ENCODE measurements around the gene SFTA2. TPM values are rescaled to one million over a fixed set of nuclear protein-coding genes. Genes with fewer than 3 reads are reported as not detected.

The SFTA2 gene
- total RNA-seq, 4 donors from 2014 or later, result not detected

DNA sequence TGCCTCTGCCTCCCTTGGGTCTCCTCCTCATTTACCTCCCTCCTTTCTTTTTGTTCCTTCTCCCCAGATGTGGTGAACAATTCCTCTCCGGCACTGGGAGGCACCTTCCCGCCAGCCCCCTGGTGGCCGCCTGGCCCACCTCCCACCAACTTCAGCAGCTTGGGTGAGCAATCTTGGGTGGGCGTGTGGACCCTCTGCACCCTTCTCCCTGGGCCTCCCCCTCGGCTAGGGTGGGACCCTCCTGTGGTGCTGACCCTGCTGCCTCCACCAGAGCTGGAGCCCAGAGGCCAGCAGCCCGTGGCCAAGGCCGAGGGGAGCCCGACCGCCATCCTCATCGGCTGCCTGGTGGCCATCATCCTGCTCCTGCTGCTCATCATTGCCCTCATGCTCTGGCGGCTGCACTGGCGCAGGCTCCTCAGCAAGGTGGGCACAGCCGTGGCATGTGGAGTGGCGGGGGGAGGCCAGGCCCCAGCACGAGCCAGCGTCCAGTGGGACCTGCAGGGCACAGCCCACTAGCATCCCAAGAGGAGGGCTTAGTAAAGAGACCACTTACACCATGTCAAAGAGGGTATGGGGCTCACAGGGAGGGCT is 38.9 kb downstream of the SFTA2 start:
- Histone ChIP-seq H3K9me3 (no peaks in the 10 kb centered on the region), H3K36me3 (peaks cover 93% of the 10 kb centered on the region), H3K4me1 (peaks cover 31% of the 10 kb centered on the region), H3K27me3 (no peaks in the 10 kb centered on the region), H3K27ac (no peak overlapping the region), H3K4me3 (no peak overlapping the region)
- WGBS, result 85% methylated on average over 10 of the region's 16 CpGs
- DNase-seq (ENCODE audit: low spot score in 2 of 2), result peak in 1 of 2 donors; percentile 55
- TF ChIP-seq POLR2AphosphoS5 (IDR thresholded peaks at IDR 0.05) (no peak), POLR2A (IDR thresholded peaks at IDR 0.05) (no peak), CTCF (IDR thresholded peaks at IDR 0.05) (no peak), EP300 (IDR thresholded peaks at IDR 0.05) (no peak)

DNA sequence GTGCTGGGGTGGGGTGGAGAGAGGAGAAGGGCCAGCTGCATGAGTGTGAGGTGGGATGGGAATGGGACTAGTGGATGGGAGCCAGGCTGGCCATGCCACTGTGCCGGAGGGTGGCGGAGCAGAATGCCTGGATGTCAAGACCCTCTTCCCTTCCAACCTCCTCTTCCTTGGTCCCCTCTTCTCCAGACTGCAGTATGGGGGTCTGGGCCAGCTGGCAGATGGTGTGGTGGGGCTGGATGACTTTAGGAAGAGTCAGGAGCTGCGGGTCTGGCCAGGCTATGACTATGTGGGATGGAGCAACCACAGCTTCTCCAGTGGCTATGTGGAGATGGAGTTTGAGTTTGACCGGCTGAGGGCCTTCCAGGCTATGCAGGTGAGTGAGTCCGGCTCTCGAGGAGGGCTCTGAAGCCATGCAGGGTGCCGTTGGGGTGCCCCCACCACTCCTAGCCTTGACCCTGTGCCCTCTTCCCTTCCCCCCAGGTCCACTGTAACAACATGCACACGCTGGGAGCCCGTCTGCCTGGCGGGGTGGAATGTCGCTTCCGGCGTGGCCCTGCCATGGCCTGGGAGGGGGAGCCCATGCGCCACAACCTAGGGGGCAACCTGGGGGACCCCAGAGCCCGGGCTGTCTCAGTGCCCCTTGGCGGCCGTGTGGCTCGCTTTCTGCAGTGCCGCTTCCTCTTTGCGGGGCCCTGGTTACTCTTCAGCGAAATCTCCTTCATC is 40.0 kb downstream of the SFTA2 start:
- TF ChIP-seq POLR2A (IDR thresholded peaks at IDR 0.05) (no peak), CTCF (IDR thresholded peaks at IDR 0.05) (no peak), EP300 (IDR thresholded peaks at IDR 0.05) (no peak)
- 85% methylated on average over 13 of the region's 21 CpGs for WGBS
- peaks cover 82% of the 10 kb centered on the region for H3K36me3 ChIP-seq

DNA sequence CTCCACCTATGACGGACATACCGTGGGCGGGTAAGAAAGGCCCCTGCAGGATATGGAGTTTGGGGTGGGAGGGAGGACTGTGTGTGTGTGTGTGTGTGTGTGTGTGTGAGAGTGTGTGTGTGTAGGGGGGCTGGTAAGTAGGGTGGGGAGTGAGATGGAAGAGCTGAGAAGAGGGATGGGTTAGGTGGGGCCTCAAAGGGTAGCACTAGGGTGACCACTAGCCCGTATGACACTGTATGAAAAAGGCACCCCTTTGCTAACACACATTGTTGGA is 40.6 kb downstream of the SFTA2 start:
- Histone ChIP-seq H3K27me3 (no peaks in the 10 kb centered on the region), H3K4me1 (peaks cover 43% of the 10 kb centered on the region), H3K9me3 (no peaks in the 10 kb centered on the region), H3K4me3 (no peak overlapping the region), H3K36me3 (peaks cover 76% of the 10 kb centered on the region), H3K27ac (no peak overlapping the region)
- TF ChIP-seq CTCF (IDR thresholded peaks at IDR 0.05) (no peak), POLR2A (IDR thresholded peaks at IDR 0.05) (no peak), EP300 (IDR thresholded peaks at IDR 0.05) (no peak), POLR2AphosphoS5 (IDR thresholded peaks at IDR 0.05) (no peak)
- no peak for DNase-seq (ENCODE audit: low spot score in 2 of 2)
- WGBS, result 85% methylated on average over 4 of the region's 4 CpGs

More for the DNA sequence above, 40.0 kb downstream of the SFTA2 start:
- Histone ChIP-seq H3K27ac (no peak overlapping the region), H3K27me3 (no peaks in the 10 kb centered on the region), H3K4me3 (no peak overlapping the region), H3K4me1 (peaks cover 37% of the 10 kb centered on the region), H3K9me3 (no peaks in the 10 kb centered on the region)
- peak in 1 of 2 donors; percentile 53 for DNase-seq (ENCODE audit: low spot score in 2 of 2)

GRCh38 chr6:30890646-30891449 is 41.1 kb downstream of the SFTA2 start:
- Histone ChIP-seq H3K27me3 (no peaks in the 10 kb centered on the region), H3K4me1 (peaks cover 48% of the 10 kb centered on the region), H3K27ac (no peak overlapping the region), H3K9me3 (no peaks in the 10 kb centered on the region), H3K36me3 (peaks cover 71% of the 10 kb centered on the region), H3K4me3 (no peak overlapping the region)
- WGBS, result 74% methylated on average over 10 of the region's 12 CpGs
- peak in 1 of 2 donors; percentile 37 for DNase-seq (ENCODE audit: low spot score in 2 of 2)
- TF ChIP-seq EP300 (IDR thresholded peaks at IDR 0.05) (no peak), POLR2A (IDR thresholded peaks at IDR 0.05) (no peak), CTCF (IDR thresholded peaks at IDR 0.05) (no peak), POLR2AphosphoS5 (IDR thresholded peaks at IDR 0.05) (no peak)
